ENCODE measurements around the gene TRIML1.

GRCh38 chr4:188110036-188110435, 29.2 kb upstream of the TRIML1 start:
- TF ChIP-seq GATA1 (IDR thresholded peaks at IDR 0.05; ENCODE audit: low read depth, low read length) (no peak), POLR2A (IDR thresholded peaks at IDR 0.05; ENCODE audit: low read length) (no peak)

Measured in erythroblast (primary cell).